ENCODE results near the gene MKKS. TPM values are rescaled to one million over a fixed set of nuclear protein-coding genes. Genes with fewer than 3 reads are reported as not detected.

Gene MKKS
- total RNA-seq, 1 donor from 2014 or later: 15.7 TPM

- no peak overlapping the region for H3K4me3 ChIP-seq
- H3K4me1 ChIP-seq: no peaks in the 10 kb centered on the region
- H3K27me3 ChIP-seq: no peaks in the 10 kb centered on the region
- intact Hi-C loops (cut with DNase I): no loop called here
- H3K9me3 ChIP-seq: no peaks in the 10 kb centered on the region
- H3K36me3 ChIP-seq: no peaks in the 10 kb centered on the region
- no peak for ATAC-seq
- DNase-seq: no peak
- no peak overlapping the region for H3K27ac ChIP-seq
- TF ChIP-seq CTCF (IDR thresholded peaks at IDR 0.05): no peak
Measured at GRCh38 chr20:10385850-10386544, 48.0 kb downstream of the MKKS start.

- Histone ChIP-seq H3K4me3 (no peak overlapping the region), H3K9me3 (no peaks in the 10 kb centered on the region), H3K4me1 (no peaks in the 10 kb centered on the region), H3K36me3 (no peaks in the 10 kb centered on the region), H3K27me3 (no peaks in the 10 kb centered on the region), H3K27ac (no peak overlapping the region)
- intact Hi-C loops (cut with DNase I): no loop called here
- DNase-seq (no peak), ATAC-seq (no peak)
- no peak for TF ChIP-seq CTCF (IDR thresholded peaks at IDR 0.05)
Measured at GRCh38 chr20:10381477-10381876, 52.5 kb downstream of the MKKS start.

- Histone ChIP-seq H3K4me3 (no peak overlapping the region), H3K9me3 (no peaks in the 10 kb centered on the region), H3K27me3 (no peaks in the 10 kb centered on the region), H3K36me3 (no peaks in the 10 kb centered on the region), H3K27ac (no peak overlapping the region), H3K4me1 (no peaks in the 10 kb centered on the region)
- intact Hi-C loops (cut with DNase I): no loop called here
- TF ChIP-seq CTCF (IDR thresholded peaks at IDR 0.05): no peak
- ATAC-seq: no peak
- no peak for DNase-seq
Measured at GRCh38 chr20:10379761-10380160, 54.3 kb downstream of the MKKS start.

GRCh38 chr20:10376270-10377075 is 57.5 kb downstream of the MKKS start:
- no peaks in the 10 kb centered on the region for H3K4me1 ChIP-seq
- no peaks in the 10 kb centered on the region for H3K36me3 ChIP-seq
- no peak overlapping the region for H3K4me3 ChIP-seq
- H3K9me3 ChIP-seq: no peaks in the 10 kb centered on the region
- no peak for ATAC-seq
- DNase-seq: no peak
- H3K27ac ChIP-seq: no peak overlapping the region
- no peak for TF ChIP-seq CTCF (IDR thresholded peaks at IDR 0.05)
- intact Hi-C loops (cut with DNase I): no loop called here
- no peaks in the 10 kb centered on the region for H3K27me3 ChIP-seq

- no peak for TF ChIP-seq CTCF (IDR thresholded peaks at IDR 0.05)
- intact Hi-C loops (cut with DNase I): no loop called here
- Histone ChIP-seq H3K4me3 (no peak overlapping the region), H3K27me3 (no peaks in the 10 kb centered on the region), H3K9me3 (no peaks in the 10 kb centered on the region), H3K27ac (no peak overlapping the region), H3K36me3 (no peaks in the 10 kb centered on the region), H3K4me1 (no peaks in the 10 kb centered on the region)
- DNase-seq: no peak
- ATAC-seq: no peak
Measured at GRCh38 chr20:10375191-10375590, 58.8 kb downstream of the MKKS start.

All from upper lobe of right lung (tissue), 1 donor.